ENCODE data around the gene CAPRIN1.

CAPRIN1 gene

GRCh38 chr11:34143048-34143447 lies 91.5 kb downstream of the CAPRIN1 start:
- no peak for DNase-seq (ENCODE audit: low spot score)

- DNase-seq (ENCODE audit: low spot score), result no peak
These were observed 93.5 kb downstream of the CAPRIN1 start for GRCh38 chr11:34145073-34145472.

GRCh38 chr11:34145847-34146381 lies 94.4 kb downstream of the CAPRIN1 start:
- no peak for DNase-seq (ENCODE audit: low spot score)

GRCh38 chr11:34146411-34146810 lies 94.9 kb downstream of the CAPRIN1 start:
- DNase-seq (ENCODE audit: low spot score), result no peak

- no peak for DNase-seq (ENCODE audit: low spot score)
These were observed 95.3 kb downstream of the CAPRIN1 start for GRCh38 chr11:34146866-34147265.

- no peak for DNase-seq (ENCODE audit: low spot score)
These were observed 96.0 kb downstream of the CAPRIN1 start for GRCh38 chr11:34147581-34147980.

GRCh38 chr11:34148504-34149165 lies 97.1 kb downstream of the CAPRIN1 start:
- DNase-seq (ENCODE audit: low spot score), result no peak

- DNase-seq (ENCODE audit: low spot score), result no peak
These were observed 97.7 kb downstream of the CAPRIN1 start for GRCh38 chr11:34149274-34149673.

- DNase-seq (ENCODE audit: low spot score), result no peak
These were observed 98.3 kb downstream of the CAPRIN1 start for GRCh38 chr11:34149786-34150185.

- DNase-seq (ENCODE audit: low spot score), result no peak
These were observed 99.1 kb downstream of the CAPRIN1 start for GRCh38 chr11:34150494-34151151.

Measured in CD4-positive, alpha-beta T cell treated with Interleukin-2 at 100 ng/mL for 4 hours (primary cell).